ENCODE data around the gene CACNA1C.

Gene CACNA1C

DNA sequence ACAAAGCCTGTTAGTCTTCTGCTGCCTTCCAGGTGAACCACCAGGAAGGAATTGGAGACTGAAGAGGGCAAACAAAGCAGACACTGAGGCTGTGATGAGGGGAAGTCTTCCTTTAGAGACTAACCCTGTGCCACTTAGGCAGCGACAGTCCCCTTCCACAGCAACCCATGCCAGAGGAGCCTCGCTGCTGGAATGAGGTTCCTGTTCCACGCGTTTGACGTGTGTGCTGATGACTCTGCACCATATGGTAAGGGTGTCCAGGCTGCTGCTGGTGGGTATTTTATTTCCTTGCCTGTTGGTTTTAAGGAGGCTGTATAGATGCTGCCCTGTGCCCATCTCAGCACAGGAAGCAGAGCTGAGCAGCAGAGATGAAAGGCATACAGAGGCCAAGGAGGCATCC lies 380.1 kb downstream of the CACNA1C start:
- DNase-seq (ENCODE audit: low read depth) = no peak
- TF ChIP-seq, protein P1, sequence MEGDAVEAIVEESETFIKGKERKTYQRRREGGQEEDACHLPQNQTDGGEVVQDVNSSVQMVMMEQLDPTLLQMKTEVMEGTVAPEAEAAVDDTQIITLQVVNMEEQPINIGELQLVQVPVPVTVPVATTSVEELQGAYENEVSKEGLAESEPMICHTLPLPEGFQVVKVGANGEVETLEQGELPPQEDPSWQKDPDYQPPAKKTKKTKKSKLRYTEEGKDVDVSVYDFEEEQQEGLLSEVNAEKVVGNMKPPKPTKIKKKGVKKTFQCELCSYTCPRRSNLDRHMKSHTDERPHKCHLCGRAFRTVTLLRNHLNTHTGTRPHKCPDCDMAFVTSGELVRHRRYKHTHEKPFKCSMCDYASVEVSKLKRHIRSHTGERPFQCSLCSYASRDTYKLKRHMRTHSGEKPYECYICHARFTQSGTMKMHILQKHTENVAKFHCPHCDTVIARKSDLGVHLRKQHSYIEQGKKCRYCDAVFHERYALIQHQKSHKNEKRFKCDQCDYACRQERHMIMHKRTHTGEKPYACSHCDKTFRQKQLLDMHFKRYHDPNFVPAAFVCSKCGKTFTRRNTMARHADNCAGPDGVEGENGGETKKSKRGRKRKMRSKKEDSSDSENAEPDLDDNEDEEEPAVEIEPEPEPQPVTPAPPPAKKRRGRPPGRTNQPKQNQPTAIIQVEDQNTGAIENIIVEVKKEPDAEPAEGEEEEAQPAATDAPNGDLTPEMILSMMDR (IDR thresholded peaks at IDR 0.05; ENCODE audit: low read depth, low read length, missing control alignments) = no peak
- H3K4me3 ChIP-seq (ENCODE audit: low read depth, low read length) = no peak overlapping the region
- in situ Hi-C loops (cut with HindIII; ENCODE audit: low sequenced_read_pairs) = no loop called here

DNA sequence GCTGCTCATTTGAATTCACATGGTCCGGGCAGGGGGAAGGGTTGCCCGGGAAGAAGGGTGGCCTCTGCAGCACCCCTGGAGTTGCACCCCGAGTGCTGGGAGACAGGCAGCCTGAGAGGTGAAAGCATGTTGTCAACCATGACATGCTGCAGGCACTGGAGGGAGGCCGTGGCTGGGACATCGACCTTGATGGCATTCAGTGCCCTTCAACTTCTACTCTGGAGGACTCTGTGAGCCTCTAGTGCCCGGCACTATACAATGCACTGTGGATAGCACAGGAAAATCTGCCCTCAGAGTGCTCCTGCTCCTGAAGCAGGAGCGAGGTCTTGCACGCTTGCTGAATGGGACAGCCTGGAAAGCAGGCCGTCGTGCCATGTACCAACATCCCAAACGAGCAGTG lies 382.7 kb downstream of the CACNA1C start:
- in situ Hi-C loops (cut with HindIII; ENCODE audit: low sequenced_read_pairs) = no loop called here
- TF ChIP-seq, protein P1 (IDR thresholded peaks at IDR 0.05; ENCODE audit: low read depth, low read length, missing control alignments) = no peak
- DNase-seq (ENCODE audit: low read depth) = no peak
- H3K4me3 ChIP-seq (ENCODE audit: low read depth, low read length) = no peak overlapping the region

DNA sequence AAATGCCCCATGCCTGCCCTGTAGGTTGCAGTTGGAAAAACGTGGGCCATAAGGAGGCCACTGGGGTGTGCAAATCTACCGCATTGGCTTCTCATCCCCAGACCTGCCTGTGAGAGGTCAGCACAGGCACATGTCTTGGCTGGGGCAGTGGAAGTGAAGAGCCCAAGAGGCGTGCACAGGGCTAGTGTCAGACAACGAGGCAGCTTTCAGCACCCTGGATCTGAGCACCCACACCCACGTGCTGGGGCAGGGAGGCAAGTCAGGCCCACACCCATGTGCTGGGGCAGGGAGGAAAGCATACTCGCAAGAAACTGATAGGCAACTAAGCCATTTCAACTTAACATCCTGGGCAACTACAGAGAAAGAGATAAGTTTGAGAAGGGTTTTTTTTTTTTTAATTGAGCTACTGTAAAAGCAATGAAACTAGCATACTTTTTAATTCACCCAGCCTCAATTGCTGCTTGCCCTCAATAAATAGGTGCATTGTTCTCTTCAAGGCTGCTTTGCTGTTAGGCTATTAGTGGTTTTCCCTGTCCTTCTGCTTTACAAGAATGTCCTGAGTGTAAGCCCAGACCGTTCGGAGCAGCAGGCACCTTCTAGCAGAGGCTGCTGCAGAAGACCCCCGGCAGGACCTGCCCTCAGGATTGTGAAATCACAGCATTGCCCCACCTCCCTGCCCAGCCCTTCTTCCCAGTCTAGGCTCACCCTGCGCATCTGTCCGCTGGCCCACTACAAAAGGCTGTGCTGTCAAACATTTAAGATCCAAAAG lies 386.7 kb downstream of the CACNA1C start:
- no peak overlapping the region for H3K4me3 ChIP-seq (ENCODE audit: low read depth, low read length)
- DNase-seq (ENCODE audit: low read depth) = no peak
- TF ChIP-seq, protein P1 (IDR thresholded peaks at IDR 0.05; ENCODE audit: low read depth, low read length, missing control alignments) = no peak
- in situ Hi-C loops (cut with HindIII; ENCODE audit: low sequenced_read_pairs) = loop anchor here (5.0 kb wide), 1 partner anchor 42 kb away; no protein-coding TSS in a partner anchor

DNA sequence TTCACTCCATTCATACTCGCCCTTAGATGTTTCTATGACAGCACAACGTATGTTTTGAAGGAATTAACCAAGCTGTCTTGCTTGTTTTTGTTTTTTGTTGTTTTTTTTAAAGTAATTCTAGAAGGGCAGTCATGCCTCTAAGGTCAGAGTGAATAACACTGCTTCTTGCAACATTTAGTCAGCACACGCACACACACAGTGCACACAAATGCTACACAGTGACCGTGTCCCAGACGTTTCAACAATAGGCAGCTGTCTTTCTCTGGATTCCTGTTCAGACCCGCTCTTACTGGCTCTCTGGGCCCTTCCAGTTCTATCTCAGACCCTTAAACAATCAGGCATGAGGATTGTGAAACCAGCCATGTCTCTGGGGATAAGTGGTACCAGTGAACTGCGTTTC lies 391.0 kb downstream of the CACNA1C start:
- DNase-seq (ENCODE audit: low read depth) = no peak
- in situ Hi-C loops (cut with HindIII; ENCODE audit: low sequenced_read_pairs) = loop anchor here (5.0 kb wide), 1 partner anchor 46 kb away; no protein-coding TSS in a partner anchor
- no peak overlapping the region for H3K4me3 ChIP-seq (ENCODE audit: low read depth, low read length)
- TF ChIP-seq, protein P1 (IDR thresholded peaks at IDR 0.05; ENCODE audit: low read depth, low read length, missing control alignments) = no peak

DNA sequence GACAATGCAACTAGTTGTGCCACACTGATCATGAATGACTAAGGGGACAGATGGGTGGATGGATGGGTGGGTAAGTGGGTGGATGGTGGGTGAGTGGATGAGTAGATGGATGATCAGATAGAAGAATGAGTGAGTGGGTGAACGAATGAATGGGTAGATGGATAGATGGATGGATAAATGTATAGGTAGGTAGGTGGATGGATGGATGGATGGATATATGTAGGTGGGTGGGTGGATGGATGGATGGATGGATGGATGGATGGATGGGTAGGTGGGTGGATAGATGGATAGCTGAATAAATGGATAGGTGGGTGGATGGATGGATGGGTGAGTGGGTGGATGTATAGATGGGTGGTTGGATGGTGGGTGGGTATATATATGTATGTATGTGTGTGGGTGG lies 393.2 kb downstream of the CACNA1C start:
- DNase-seq (ENCODE audit: low read depth) = no peak
- TF ChIP-seq, protein P1 (IDR thresholded peaks at IDR 0.05; ENCODE audit: low read depth, low read length, missing control alignments) = no peak
- no peak overlapping the region for H3K4me3 ChIP-seq (ENCODE audit: low read depth, low read length)
- in situ Hi-C loops (cut with HindIII; ENCODE audit: low sequenced_read_pairs) = no loop called here

DNA sequence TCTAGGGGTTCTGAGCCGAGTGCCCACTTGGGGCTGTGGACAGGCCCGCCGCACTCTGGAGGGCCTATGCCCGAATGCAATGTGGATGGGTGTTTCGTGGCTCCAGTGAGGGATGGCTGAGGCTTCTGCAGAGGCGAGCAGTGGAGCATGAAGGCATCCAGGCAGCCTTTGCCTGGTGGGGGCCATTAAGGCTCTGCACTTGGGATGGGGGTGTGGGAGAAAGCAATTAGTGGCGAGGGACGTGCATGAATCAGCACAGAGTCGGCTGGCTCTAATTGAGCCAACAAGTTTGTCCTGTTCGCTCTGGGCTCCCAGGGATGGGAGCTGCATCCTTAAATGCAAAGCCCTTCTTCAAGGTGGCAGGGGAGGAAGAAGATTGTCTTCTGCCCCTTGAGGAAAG lies 395.1 kb downstream of the CACNA1C start:
- no peak for DNase-seq (ENCODE audit: low read depth)
- in situ Hi-C loops (cut with HindIII; ENCODE audit: low sequenced_read_pairs) = no loop called here
- H3K4me3 ChIP-seq (ENCODE audit: low read depth, low read length) = no peak overlapping the region
- TF ChIP-seq, protein P1 (IDR thresholded peaks at IDR 0.05; ENCODE audit: low read depth, low read length, missing control alignments) = no peak
